Heart right ventricle (tissue), 16 donors: ENCODE data around the gene COPS9. TPM values are rescaled to one million over a fixed set of nuclear protein-coding genes. Genes with fewer than 3 reads are reported as not detected.

Experiments
- ATAC-seq, 8 donors: fragments of 200-7000 bp; cut with Tn5 transposase; one replicate each; pipeline ENCODE4 v1.9.1; 2020; ENCODE audit warnings: mild to moderate bottlenecking in 8 of 8, moderate library complexity in 8 of 8, moderate number of reproducible peaks in 1 of 8
- DNase-seq, 2 donors: peaks; one replicate each; pipeline ENCODE4 v3.0.0-alpha.2; 2020
- H3K27ac ChIP-seq, 10 donors: fragments of 200-600 bp; sonication (generic) in 2 of 10; one replicate each; pipeline versions ENCODE4 v1.5.0 to v1.8.0; 2020 to 2022; ENCODE audit warnings: mild to moderate bottlenecking in 3 of 10
- H3K27me3 ChIP-seq, 7 donors: fragments of 200-600 bp; one replicate each; pipeline ENCODE4 v1.8.0; 2021 to 2022; ENCODE audit warnings: mild to moderate bottlenecking in 2 of 7
- H3K36me3 ChIP-seq, 9 donors: fragments of 200-600 bp; sonication (generic) in 1 of 9; one replicate each; pipeline versions ENCODE4 v1.5.0 to v1.8.0; 2020 to 2022; ENCODE audit warnings: mild to moderate bottlenecking in 2 of 9
- H3K4me1 ChIP-seq, 9 donors: fragments of 200-600 bp; sonication (generic) in 1 of 9; one replicate each; pipeline versions ENCODE4 v1.5.0 to v1.8.0; 2020 to 2022; ENCODE audit warnings: mild to moderate bottlenecking in 4 of 9
- H3K4me3 ChIP-seq, 10 donors: fragments of 200-600 bp; sonication (generic) in 2 of 10; one replicate each; pipeline versions ENCODE4 v1.5.0 to v1.8.0; 2020 to 2022; ENCODE audit warnings: mild to moderate bottlenecking in 7 of 10, moderate library complexity in 2 of 10
- H3K9me3 ChIP-seq, 11 donors: fragments of 200-600 bp in 10 of 11; sonication (generic) in 2 of 11; one replicate each; pipeline versions ENCODE4 v1.5.0 to v1.8.0; 2013 to 2022; ENCODE audit warnings: mild to moderate bottlenecking in 2 of 11, control low read depth in 1 of 11, moderate library complexity in 1 of 11
- CTCF ChIP-seq, 9 donors: fragments of 200-600 bp; sonication (generic) in 2 of 9; IDR thresholded peaks; one replicate each; pipeline versions ENCODE4 v1.5.0 to v1.8.0; 2021 to 2022; ENCODE audit warnings: antibody characterized with exemption in 9 of 9, mild to moderate bottlenecking in 5 of 9, moderate library complexity in 1 of 9
- WGBS, 2 donors: extraction: QIAGEN DNeasy Blood & Tissue Kit; methylation state at CpG; one replicate each; pipeline ENCODE4 v1.1.7; 2013; ENCODE audit warnings: inconsistent platforms in 1 of 2; 5-methylcytosine and 5-hydroxymethylcytosine counted together
- intact Hi-C, 10 donors: fragments of 100-400 bp; cut with DNase I; formaldehyde crosslinking; loops; one replicate each; pipeline versions ENCODE4 v1.11.1 to v1.14.2; 2022
- polyA plus RNA-seq, 2 donors: library from polyadenylated mRNA; stranded (reverse); fragments of 200-250 nt; gene quantifications; one replicate each; pipeline ENCODE4 v1.2.3, GENCODE V29; 2013
- total RNA-seq, 10 donors: library from RNA; stranded (reverse); fragmentation: NEBNext Ultra II Directional in 3 of 10; extraction: Animal tissue kit (Norgen Biotek cat#: 25700) in 3 of 10; gene quantifications; one replicate each; pipeline versions ENCODE4 v1.2.1 to v1.2.4, GENCODE V29; 2021 to 2023
- donor health status: Arrhythmogenic right ventricular cardiomyopathy.
- donor health status: ischemic (EF 13 %, LVEDD 7.1; RV severe dilation, severe dysfunction).
- donor health status: healthy with polysubstance abuse.
- donor health status: DM: no; HTN: yes; CAD: no.
- donor health status: DM: no; HTN: no; CAD: no.
- donor health status: ischemic (EF 25% LVEDD 6.9; RV normal size, moderate dysfunction).
- donor health status: ischemic (EF 25% LVEDD 5.7; RV mildly dilated, moderate dysfunction).
- donor health status: healthy.
- donor health status: DM: yes; HTN: yes; CAD: no.
- donor health status: Ischemic cardiomyopathy.
- donor health status: ischemic (EF 35%, LVEDD 5.7; RV mildly dilated, moderate dysfunction).
- donor health status: nonischemic (EF 11% LVEDD 7.7; RV severe dilation, severe dysfunction).
- donor health status: DM: yes; HTN: yes; CAD: no.
- donor health status: PGD.
- donor health status: ischemic (EF 29% LVEDD 5.4; RV normal size, mild dysfunction).
- donor health status: nonischemic (EF 23%, LVEDD 6.1; RV moderate dilation, normal function).

The COPS9 gene
- total and polyA plus RNA-seq, 12 donors, result 135 to 495 (median 169) TPM

GRCh38 chr2:240107477-240107796 is 28.7 kb downstream of the COPS9 start:
- no peak for TF ChIP-seq CTCF (IDR thresholded peaks at IDR 0.05)

DNA sequence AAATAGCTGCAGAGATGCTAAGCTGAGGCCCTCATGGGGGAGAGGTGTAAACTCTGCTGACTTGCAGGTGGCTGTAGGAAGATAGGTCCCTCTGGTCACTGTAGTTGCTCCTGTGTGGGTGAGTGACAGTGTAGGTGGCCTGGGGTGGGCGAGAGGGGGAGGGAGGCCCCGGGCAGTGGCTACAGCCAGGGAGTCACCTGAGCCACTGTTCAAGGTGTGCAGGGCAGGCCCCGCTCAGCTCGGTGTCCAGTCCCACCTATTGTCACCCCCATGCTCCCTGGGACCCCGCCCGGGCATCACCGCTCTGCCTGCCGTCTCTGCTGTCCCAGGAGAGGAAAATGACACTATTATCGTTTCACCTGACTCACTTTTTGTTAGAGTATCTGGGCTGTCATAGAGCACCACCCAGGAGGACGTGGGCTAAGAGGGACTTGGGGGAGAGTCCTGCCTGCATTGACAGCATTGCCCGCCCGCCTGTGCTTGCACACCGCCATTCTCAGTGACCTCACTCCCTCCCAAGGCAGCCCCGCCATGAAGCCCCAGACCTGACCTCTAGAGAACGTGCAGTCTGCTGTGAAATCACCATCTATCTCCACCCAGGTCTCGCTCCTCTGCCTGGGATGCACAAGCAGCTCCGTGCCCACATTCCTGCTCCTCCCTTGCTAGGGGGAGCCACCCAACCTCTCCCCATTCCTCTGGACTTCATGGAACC is 29.2 kb downstream of the COPS9 start:
- no peak overlapping the region for H3K4me3 ChIP-seq
- WGBS, 2 donors, result 71 to 75% methylated on average over 17 of the region's 17 CpGs
- no peaks in the 10 kb centered on the region for H3K4me1 ChIP-seq
- DNase-seq (no peak), ATAC-seq (no peak)
- no peak overlapping the region for H3K27ac ChIP-seq
- no peaks in the 10 kb centered on the region for H3K36me3 ChIP-seq
- intact Hi-C loops, result no loop called here
- no peaks in the 10 kb centered on the region for H3K9me3 ChIP-seq
- peaks cover 0 to 35% (median 12%) of the 10 kb centered on the region in 7 donors for H3K27me3 ChIP-seq
- TF ChIP-seq CTCF (IDR thresholded peaks at IDR 0.05), result no peak

More at GRCh38 chr2:240107477-240107796, 28.7 kb downstream of the COPS9 start:
- peaks cover 0 to 36% (median 16%) of the 10 kb centered on the region in 7 donors for H3K27me3 ChIP-seq
- H3K4me1 ChIP-seq, result no peaks in the 10 kb centered on the region
- DNase-seq, result no peak
- H3K36me3 ChIP-seq, result no peaks in the 10 kb centered on the region
- WGBS, 2 donors, result 50 to 58% methylated on average over 6 of the region's 6 CpGs
- no peaks in the 10 kb centered on the region for H3K9me3 ChIP-seq
- ATAC-seq, result no peak
- intact Hi-C loops, result no loop called here
- H3K4me3 ChIP-seq, result no peak overlapping the region
- H3K27ac ChIP-seq, result no peak overlapping the region

GRCh38 chr2:240105982-240106381 is 30.1 kb downstream of the COPS9 start:
- Histone ChIP-seq H3K36me3 (no peaks in the 10 kb centered on the region), H3K4me1 (no peaks in the 10 kb centered on the region), H3K4me3 (no peak overlapping the region), H3K27me3 (peaks cover 0 to 35% (median 8%) of the 10 kb centered on the region in 7 donors), H3K9me3 (peaks cover 0 to 1% (median 0%) of the 10 kb centered on the region in 11 donors), H3K27ac (no peak overlapping the region)
- DNase-seq (no peak), ATAC-seq (no peak)
- no peak for TF ChIP-seq CTCF (IDR thresholded peaks at IDR 0.05)
- 68 to 73% methylated on average over 10 to 11 of the region's 11 CpGs for WGBS, 2 donors
- intact Hi-C loops, result no loop called here

DNA sequence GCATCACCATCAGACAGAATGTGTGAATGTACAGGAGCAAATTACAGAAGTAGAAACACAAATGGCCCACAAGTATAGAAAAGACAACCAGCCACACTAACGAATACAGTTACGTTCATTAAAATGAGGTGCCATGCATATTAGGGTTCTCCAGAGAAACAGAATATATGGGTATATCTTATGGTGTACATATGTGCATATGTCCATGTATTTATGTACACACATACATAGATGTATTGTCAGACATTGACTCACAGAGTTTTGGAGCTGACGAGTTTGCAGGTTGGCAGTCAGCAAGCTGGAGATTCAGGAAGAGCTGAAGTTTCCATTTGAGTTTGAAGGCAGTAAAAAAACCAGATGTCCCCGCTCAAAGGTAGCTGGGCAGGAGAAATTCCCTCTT is 33.0 kb downstream of the COPS9 start:
- peaks cover 0 to 23% (median 0%) of the 10 kb centered on the region in 11 donors for H3K9me3 ChIP-seq
- ATAC-seq (no peak), DNase-seq (no peak)
- H3K4me3 ChIP-seq, result no peak overlapping the region
- H3K36me3 ChIP-seq, result no peaks in the 10 kb centered on the region
- H3K27ac ChIP-seq, result no peak overlapping the region
- 78 to 82% methylated on average over 4 of the region's 4 CpGs for WGBS, 2 donors
- intact Hi-C loops, result no loop called here
- no peak for TF ChIP-seq CTCF (IDR thresholded peaks at IDR 0.05)
- peaks cover 0 to 46% (median 26%) of the 10 kb centered on the region in 7 donors for H3K27me3 ChIP-seq
- no peaks in the 10 kb centered on the region for H3K4me1 ChIP-seq
